HG02970 (cell line): ENCODE data around the gene SPAG17.
"Not testable (repeated sequence)": the region's sequence is repeated elsewhere in the genome, so short reads cannot be mapped to it uniquely, and the experiment has no call there.

Source experiments
- ATAC-seq: cut with Tn5 transposase; IDR thresholded peaks from one replicate; pipeline ENCODE4 v1.9.1; 2021; ENCODE audit warnings: mild to moderate bottlenecking, moderate library complexity, moderate number of reproducible peaks; ENCODE audit not compliant: unreplicated experiment, low FRiP score

Gene SPAG17

DNA sequence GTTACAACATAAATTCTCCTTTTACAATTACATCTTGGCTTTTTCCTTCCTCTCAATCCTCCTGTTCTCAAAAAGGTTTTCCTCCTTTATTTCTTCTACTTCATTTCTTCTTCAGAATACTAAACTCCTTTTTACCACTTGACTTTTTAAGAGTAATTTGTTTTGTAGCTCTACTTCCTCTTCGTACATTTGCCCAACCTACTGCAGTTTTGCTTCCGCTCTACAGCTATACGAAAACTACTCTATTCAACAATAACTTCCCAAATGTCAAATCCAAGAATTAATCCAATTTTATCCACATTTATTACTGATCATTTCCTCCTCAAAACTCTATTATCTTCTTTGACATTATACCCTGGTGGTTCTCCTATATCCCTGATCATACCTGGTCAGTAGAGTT lies 259.0 kb downstream of the SPAG17 start:
- no peak for ATAC-seq

DNA sequence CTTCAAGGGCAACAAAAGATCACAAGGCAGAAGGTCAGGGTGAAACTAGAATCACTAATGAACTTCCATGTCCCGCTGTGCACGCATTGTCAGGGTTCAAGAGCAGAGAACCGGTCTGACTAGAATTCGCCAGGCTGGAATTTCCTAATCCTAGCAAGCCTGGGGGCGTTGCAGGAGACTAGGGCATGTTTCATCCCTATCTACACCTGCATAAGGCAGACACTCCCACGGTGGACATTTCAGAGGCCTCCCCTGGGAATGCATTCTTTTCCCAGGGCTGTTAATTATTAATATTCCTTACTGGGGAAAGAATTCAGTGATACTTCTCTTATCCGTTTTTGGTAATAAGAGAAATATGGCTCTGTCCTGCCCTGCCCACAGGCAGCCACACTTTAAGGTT lies 262.3 kb downstream of the SPAG17 start:
- not testable (repeated sequence) for ATAC-seq

DNA sequence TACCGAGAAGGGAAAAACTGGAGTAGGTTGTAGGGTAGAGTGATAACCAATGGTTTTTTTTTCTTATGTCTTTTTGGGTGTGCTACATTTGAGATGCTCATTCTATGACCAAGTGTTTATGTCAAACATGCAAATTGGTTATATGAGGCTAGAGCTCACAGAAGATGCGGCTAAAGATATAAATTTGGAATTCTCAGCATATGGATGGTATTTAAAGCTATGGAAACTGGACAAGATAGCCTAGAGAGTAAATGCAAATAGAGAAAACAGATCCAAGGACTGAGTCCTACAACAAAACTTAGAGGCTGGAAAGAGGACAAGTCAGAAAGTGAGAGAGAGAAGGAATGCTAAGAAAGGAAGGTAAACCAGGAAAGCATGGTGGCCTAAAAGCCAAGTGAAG lies 263.0 kb downstream of the SPAG17 start:
- no peak for ATAC-seq

GRCh38 chr1:117919376-117919775 lies 265.7 kb downstream of the SPAG17 start:
- no peak for ATAC-seq

DNA sequence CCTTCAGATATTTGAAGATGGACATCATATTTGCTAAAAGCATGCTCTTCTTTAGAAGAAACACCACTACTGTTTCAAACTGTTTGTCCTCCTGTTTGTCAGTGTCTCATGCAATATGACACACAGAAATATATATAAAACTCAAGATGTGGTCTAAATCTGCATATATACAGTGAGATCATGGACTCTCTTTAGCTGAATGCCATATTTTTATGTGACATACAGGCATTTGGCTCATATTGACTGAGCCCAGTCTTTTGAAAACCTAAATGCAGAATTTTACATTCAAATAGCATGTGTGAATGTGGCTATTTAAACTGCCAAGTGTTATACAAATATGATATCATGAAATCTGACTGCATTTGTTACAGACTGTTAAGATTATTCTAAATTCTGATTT lies 274.0 kb downstream of the SPAG17 start:
- no peak for ATAC-seq

GRCh38 chr1:117905019-117905418 lies 280.0 kb downstream of the SPAG17 start:
- ATAC-seq, result no peak

GRCh38 chr1:117904485-117904884 lies 280.5 kb downstream of the SPAG17 start:
- no peak for ATAC-seq
